Lower leg skin (tissue), 3 donors: ENCODE results near the gene SAMD3.

Source experiments
- POLR2A ChIP-seq, 2 donors: fragments of 450-650 bp; IDR thresholded peaks; one replicate each; pipeline ENCODE4 v1.6.1; 2016 to 2017; ENCODE audit warnings: antibody characterized with exemption in 2 of 2, mild to moderate bottlenecking in 1 of 2, moderate library complexity in 1 of 2
- TF ChIP-seq, protein P1 (sequence below), 3 donors: fragments of 450-650 bp; IDR thresholded peaks; one replicate each; pipeline ENCODE4 v1.5.1; 2016; ENCODE audit warnings: antibody characterized with exemption in 3 of 3, mild to moderate bottlenecking in 3 of 3, moderate library complexity in 2 of 3

DNA sequence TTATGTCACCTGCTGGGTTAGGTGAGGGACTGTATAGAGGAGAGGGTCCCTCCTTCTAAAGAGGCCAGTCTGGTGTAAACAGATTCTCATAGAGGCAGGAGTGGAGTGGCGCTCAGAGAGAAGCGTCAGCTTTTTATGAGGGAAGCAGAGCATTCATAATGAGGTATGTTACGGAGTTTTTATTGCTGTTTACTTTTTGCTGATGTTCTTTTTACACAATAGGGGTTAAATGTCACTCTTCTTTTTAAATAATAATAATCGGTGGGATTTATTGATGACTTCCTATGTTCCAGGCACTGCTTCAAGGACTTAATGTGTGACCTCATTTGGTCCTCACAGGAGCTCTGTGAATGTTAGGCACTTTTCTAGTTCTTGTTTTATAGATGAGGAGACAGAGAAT is 124.4 kb downstream of the SAMD3 start:
- TF ChIP-seq, protein P1, sequence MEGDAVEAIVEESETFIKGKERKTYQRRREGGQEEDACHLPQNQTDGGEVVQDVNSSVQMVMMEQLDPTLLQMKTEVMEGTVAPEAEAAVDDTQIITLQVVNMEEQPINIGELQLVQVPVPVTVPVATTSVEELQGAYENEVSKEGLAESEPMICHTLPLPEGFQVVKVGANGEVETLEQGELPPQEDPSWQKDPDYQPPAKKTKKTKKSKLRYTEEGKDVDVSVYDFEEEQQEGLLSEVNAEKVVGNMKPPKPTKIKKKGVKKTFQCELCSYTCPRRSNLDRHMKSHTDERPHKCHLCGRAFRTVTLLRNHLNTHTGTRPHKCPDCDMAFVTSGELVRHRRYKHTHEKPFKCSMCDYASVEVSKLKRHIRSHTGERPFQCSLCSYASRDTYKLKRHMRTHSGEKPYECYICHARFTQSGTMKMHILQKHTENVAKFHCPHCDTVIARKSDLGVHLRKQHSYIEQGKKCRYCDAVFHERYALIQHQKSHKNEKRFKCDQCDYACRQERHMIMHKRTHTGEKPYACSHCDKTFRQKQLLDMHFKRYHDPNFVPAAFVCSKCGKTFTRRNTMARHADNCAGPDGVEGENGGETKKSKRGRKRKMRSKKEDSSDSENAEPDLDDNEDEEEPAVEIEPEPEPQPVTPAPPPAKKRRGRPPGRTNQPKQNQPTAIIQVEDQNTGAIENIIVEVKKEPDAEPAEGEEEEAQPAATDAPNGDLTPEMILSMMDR (IDR thresholded peaks at IDR 0.05): no peak
- TF ChIP-seq POLR2A (IDR thresholded peaks at IDR 0.05): no peak
